Measurements from ENCODE around the gene STK39.

GRCh38 chr2:168158586-168158985 is 88.8 kb downstream of the STK39 start:
- TF ChIP-seq POLR2A (IDR thresholded peaks at IDR 0.05) (no peak), POLR2AphosphoS5 (IDR thresholded peaks at IDR 0.05) (no peak), EP300 (IDR thresholded peaks at IDR 0.05) (no peak)
- TF ChIP-seq, protein P1, sequence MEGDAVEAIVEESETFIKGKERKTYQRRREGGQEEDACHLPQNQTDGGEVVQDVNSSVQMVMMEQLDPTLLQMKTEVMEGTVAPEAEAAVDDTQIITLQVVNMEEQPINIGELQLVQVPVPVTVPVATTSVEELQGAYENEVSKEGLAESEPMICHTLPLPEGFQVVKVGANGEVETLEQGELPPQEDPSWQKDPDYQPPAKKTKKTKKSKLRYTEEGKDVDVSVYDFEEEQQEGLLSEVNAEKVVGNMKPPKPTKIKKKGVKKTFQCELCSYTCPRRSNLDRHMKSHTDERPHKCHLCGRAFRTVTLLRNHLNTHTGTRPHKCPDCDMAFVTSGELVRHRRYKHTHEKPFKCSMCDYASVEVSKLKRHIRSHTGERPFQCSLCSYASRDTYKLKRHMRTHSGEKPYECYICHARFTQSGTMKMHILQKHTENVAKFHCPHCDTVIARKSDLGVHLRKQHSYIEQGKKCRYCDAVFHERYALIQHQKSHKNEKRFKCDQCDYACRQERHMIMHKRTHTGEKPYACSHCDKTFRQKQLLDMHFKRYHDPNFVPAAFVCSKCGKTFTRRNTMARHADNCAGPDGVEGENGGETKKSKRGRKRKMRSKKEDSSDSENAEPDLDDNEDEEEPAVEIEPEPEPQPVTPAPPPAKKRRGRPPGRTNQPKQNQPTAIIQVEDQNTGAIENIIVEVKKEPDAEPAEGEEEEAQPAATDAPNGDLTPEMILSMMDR (IDR thresholded peaks at IDR 0.05), result no peak
